ENCODE results near the gene VIPR2. TPM values are rescaled to one million over a fixed set of nuclear protein-coding genes. Genes with fewer than 3 reads are reported as not detected.

Gene VIPR2
- polyA plus RNA-seq, 3 donors: not detected

DNA sequence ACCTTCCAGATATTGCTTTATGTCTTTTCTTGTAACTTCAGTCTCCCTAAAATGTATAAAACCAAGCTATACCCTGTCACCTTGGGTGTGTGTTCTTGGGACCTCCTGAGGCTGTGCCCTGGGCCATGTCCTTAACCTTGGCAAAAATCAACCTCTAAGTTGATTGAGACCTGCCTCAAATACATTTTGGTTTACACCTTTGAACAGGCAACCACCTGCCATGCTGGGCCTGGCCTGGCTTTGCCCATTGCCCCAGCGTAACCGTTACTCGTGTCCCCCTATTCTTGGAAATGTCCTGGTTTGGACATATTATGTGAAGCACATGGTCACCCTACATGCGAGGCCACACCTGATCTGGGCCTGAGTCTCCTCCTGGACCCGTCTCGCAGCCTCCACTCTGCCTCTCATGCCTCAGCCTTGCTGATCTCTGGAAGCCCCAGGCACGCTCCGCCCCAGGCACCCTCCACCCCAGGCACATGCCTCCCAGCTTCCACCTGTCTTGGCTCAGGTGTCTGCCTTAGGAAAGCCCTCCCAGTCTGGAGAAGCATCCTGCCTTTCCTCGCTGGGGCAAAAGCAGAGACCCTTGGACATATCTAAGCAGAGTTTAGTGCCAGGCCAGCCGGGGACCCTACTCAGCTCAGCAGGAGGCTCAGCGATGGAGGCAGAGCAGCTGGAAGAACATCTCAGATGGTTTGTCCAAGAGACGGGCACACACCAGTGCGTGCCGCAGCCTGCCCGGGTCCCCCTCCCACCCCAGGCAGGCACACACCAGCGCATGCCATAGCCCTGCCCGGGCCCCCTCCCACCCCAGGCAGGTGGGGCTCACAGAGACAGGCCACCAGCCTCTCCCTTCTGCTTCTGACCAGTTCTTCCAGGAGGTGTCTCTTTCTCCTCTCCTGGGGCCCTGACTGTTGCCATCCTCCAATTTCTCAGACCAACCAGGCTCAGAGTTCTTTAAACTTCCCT is 4.0 kb upstream of the VIPR2 start:
- DNase-seq: no peak
- Histone ChIP-seq H2AFZ (ENCODE audit: insufficient read depth, low read depth, low read length, poor library complexity, severe bottlenecking) (no peak overlapping the region), H3K27me3 (ENCODE audit: control insufficient read depth in 2 of 2, insufficient read depth in 2 of 2, low read length in 2 of 2) (peaks cover 26 to 33% of the 10 kb centered on the region in 2 donors), H3K4me3 (replicated peaks in 1 of 3; ENCODE audit: low read depth in 2 of 3, low read length in 3 of 3) (no peak overlapping the region), H4K20me1 (ENCODE audit: insufficient read depth, low read length) (no peaks in the 10 kb centered on the region), H3K9ac (ENCODE audit: insufficient read depth, low read length, poor library complexity, severe bottlenecking) (no peak overlapping the region), H3K9me3 (replicated peaks in 1 of 2; ENCODE audit: control insufficient read depth in 1 of 2, insufficient read depth in 1 of 2, low read length in 2 of 2) (peaks cover 0 to 2% of the 10 kb centered on the region in 2 donors), H3K79me2 (ENCODE audit: insufficient read depth, low read length) (no peaks in the 10 kb centered on the region), H3K4me2 (replicated peaks; ENCODE audit: extremely low read depth, low read length, poor library complexity, severe bottlenecking) (no peak overlapping the region), H3K27ac (ENCODE audit: low read depth in 1 of 2, low read length in 2 of 2) (no peak overlapping the region), H3K36me3 (replicated peaks in 1 of 2; ENCODE audit: control insufficient read depth in 1 of 2, insufficient read depth in 2 of 2, low read length in 2 of 2) (no peaks in the 10 kb centered on the region), H3K4me1 (ENCODE audit: control insufficient read depth in 1 of 2, insufficient read depth in 2 of 2, low read length in 2 of 2) (no peaks in the 10 kb centered on the region)
- 94% methylated on average over 16 of the region's 17 CpGs for WGBS (ENCODE audit: insufficient coverage)
- H3K36me3 Mint-ChIP-seq: no peaks in the 10 kb centered on the region
- intact Hi-C loops (cut with micrococcal nuclease): no loop called here
- H3K27me3 Mint-ChIP-seq (ENCODE audit: low read depth in 3 of 3): peaks cover 11 to 21% (median 16%) of the 10 kb centered on the region in 3 donors
- H3K4me1 Mint-ChIP-seq: peaks cover 3% of the 10 kb centered on the region
- H3K9me3 Mint-ChIP-seq: peaks cover 0 to 4% (median 0%) of the 10 kb centered on the region in 7 donors
- TF ChIP-seq, protein P1, sequence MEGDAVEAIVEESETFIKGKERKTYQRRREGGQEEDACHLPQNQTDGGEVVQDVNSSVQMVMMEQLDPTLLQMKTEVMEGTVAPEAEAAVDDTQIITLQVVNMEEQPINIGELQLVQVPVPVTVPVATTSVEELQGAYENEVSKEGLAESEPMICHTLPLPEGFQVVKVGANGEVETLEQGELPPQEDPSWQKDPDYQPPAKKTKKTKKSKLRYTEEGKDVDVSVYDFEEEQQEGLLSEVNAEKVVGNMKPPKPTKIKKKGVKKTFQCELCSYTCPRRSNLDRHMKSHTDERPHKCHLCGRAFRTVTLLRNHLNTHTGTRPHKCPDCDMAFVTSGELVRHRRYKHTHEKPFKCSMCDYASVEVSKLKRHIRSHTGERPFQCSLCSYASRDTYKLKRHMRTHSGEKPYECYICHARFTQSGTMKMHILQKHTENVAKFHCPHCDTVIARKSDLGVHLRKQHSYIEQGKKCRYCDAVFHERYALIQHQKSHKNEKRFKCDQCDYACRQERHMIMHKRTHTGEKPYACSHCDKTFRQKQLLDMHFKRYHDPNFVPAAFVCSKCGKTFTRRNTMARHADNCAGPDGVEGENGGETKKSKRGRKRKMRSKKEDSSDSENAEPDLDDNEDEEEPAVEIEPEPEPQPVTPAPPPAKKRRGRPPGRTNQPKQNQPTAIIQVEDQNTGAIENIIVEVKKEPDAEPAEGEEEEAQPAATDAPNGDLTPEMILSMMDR (IDR thresholded peaks at IDR 0.05): no peak
- no peak overlapping the region for H3K4me3 Mint-ChIP-seq
- H3K27ac Mint-ChIP-seq: no peak overlapping the region

DNA sequence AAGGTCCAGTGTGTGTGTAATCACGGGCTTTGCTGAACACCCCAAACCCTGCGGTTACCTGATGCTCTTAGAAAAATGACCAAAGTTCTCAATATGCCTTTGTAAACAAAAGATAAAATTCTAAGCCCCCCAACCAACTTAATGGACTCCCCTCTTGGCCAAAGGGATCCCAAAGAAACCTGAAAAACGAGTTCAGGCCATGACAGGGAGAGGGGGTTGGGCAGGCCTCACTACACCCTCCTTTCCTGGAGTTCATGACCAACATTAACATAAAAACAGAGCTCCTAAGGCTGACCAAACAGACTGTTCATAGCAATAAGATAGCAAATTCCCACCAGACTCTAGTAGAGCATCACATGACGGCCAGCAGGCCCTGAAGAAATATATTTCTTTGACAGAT is 3.0 kb upstream of the VIPR2 start:
- Histone ChIP-seq H3K9me3 (replicated peaks in 1 of 2; ENCODE audit: control insufficient read depth in 1 of 2, insufficient read depth in 1 of 2, low read length in 2 of 2) (peaks cover 0 to 12% of the 10 kb centered on the region in 2 donors), H2AFZ (ENCODE audit: insufficient read depth, low read depth, low read length, poor library complexity, severe bottlenecking) (no peak overlapping the region), H3K36me3 (replicated peaks in 1 of 2; ENCODE audit: control insufficient read depth in 1 of 2, insufficient read depth in 2 of 2, low read length in 2 of 2) (no peaks in the 10 kb centered on the region), H3K27ac (ENCODE audit: low read depth in 1 of 2, low read length in 2 of 2) (no peak overlapping the region), H3K4me1 (ENCODE audit: control insufficient read depth in 1 of 2, insufficient read depth in 2 of 2, low read length in 2 of 2) (no peaks in the 10 kb centered on the region), H3K9ac (ENCODE audit: insufficient read depth, low read length, poor library complexity, severe bottlenecking) (no peak overlapping the region), H4K20me1 (ENCODE audit: insufficient read depth, low read length) (no peaks in the 10 kb centered on the region), H3K79me2 (ENCODE audit: insufficient read depth, low read length) (no peaks in the 10 kb centered on the region), H3K4me2 (replicated peaks; ENCODE audit: extremely low read depth, low read length, poor library complexity, severe bottlenecking) (no peak overlapping the region), H3K27me3 (ENCODE audit: control insufficient read depth in 2 of 2, insufficient read depth in 2 of 2, low read length in 2 of 2) (peaks cover 36 to 43% of the 10 kb centered on the region in 2 donors), H3K4me3 (replicated peaks in 1 of 3; ENCODE audit: low read depth in 2 of 3, low read length in 3 of 3) (no peak overlapping the region)
- Mint-ChIP-seq H3K9me3 (peaks cover 0 to 4% (median 2%) of the 10 kb centered on the region in 7 donors), H3K27me3 (ENCODE audit: low read depth in 3 of 3) (peaks cover 19 to 31% (median 26%) of the 10 kb centered on the region in 3 donors), H3K27ac (no peak overlapping the region), H3K36me3 (no peaks in the 10 kb centered on the region), H3K4me3 (no peak overlapping the region), H3K4me1 (peaks cover 3% of the 10 kb centered on the region)
- no peak for DNase-seq
- WGBS (ENCODE audit: insufficient coverage): no CpG with 5 or more reads among the region's 4 CpGs
- intact Hi-C loops (cut with micrococcal nuclease): no loop called here
- TF ChIP-seq, protein P1 (IDR thresholded peaks at IDR 0.05): no peak

Measured in CD14-positive monocyte (primary cell).